ENCODE measurements around the gene VKORC1. TPM values are rescaled to one million over a fixed set of nuclear protein-coding genes. Genes with fewer than 3 reads are reported as not detected.

Gene VKORC1
- total and polyA plus RNA-seq, 2 of the 4 experiments (the other 2 are of a cell fraction): 65.2 to 317 TPM

DNA sequence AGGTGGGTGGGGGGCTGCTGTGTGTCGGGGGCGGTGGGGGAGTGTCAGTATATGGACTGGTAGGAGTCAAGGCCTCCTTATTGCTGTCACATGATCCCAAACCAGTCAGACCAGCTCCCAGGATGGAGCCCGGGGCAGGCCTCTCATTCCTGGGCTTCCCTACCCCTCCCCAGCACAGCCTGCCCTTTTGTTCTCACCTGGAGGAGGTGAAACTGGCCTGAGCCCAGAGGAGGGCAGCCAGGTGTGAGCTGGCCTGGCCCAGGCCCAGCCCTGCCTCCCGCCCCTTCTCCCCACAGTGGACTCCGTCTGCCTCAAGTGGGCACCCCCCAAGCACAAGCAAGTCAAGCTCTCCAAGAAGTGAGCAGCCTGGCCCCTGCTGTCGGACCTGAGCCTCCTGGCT lies 36.3 kb upstream of the VKORC1 start:
- Histone ChIP-seq H3K4ac (ENCODE audit: low read depth, low read length) (no peak overlapping the region), H4K20me1 (ENCODE audit: insufficient read depth, low read length) (no peaks in the 10 kb centered on the region), H4K5ac (ENCODE audit: low read depth, low read length) (no peak overlapping the region), H3K56ac (ENCODE audit: extremely low read depth, insufficient read depth, low read length) (no peak overlapping the region), H3K9ac (ENCODE audit: low read depth, low read length) (no peak overlapping the region), H3K9me3 (ENCODE audit: control insufficient read depth, insufficient read depth, low read length) (no peaks in the 10 kb centered on the region), H3K18ac (ENCODE audit: low read depth, low read length) (no peak overlapping the region), H3K4me1 (ENCODE audit: control insufficient read depth, insufficient read depth, low read length) (0 out of 2 replicates have a peak, but pooled peaks cover 3% of the 10 kb centered on the region), H3K4me3 (ENCODE audit: insufficient read depth, low read depth, low read length) (no peak overlapping the region), H2BK20ac (ENCODE audit: low read depth, low read length) (no peak overlapping the region), H3K14ac (replicated peaks; ENCODE audit: low read depth, low read length) (no peak overlapping the region), H2AK5ac (ENCODE audit: low read depth, low read length) (no peak overlapping the region), H3K4me2 (ENCODE audit: low read depth, low read length) (no peak overlapping the region), H3K36me3 (ENCODE audit: control insufficient read depth, insufficient read depth, low read length) (peaks cover 36% of the 10 kb centered on the region), H2BK120ac (ENCODE audit: low read depth, low read length) (no peak overlapping the region), H2BK5ac (ENCODE audit: low read depth, low read length, poor library complexity, severe bottlenecking) (no peak overlapping the region), H2AFZ (replicated peaks; ENCODE audit: low read length, poor library complexity) (no peak overlapping the region), H3K23ac (ENCODE audit: low read depth, low read length) (no peak overlapping the region), H3K9me1 (ENCODE audit: insufficient read depth, low read length) (peaks cover 3% of the 10 kb centered on the region), H4K8ac (ENCODE audit: low read depth in 2 of 2, low read length in 2 of 2) (no peak overlapping the region), H3K79me1 (ENCODE audit: low read depth in 1 of 2, low read length in 2 of 2) (no peaks in the 10 kb centered on the region), H2BK15ac (ENCODE audit: low read depth, low read length) (no peak overlapping the region), H2AK9ac (replicated peaks; ENCODE audit: low read depth, low read length, poor library complexity) (no peak overlapping the region), H3K27ac (ENCODE audit: insufficient read depth, low read length) (no peak overlapping the region), H4K91ac (ENCODE audit: insufficient read depth, low read depth, low read length) (no peak overlapping the region), H3K27me3 (ENCODE audit: control insufficient read depth, insufficient read depth, low read length) (no peaks in the 10 kb centered on the region; the same call in 1 of the 2 replicates)
- no CpG with 5 or more reads among the region's 6 CpGs for WGBS, 2 experiments (ENCODE audit: extremely low coverage in 2 of 2, insufficient read length in 1 of 2)
- dilution Hi-C loops (cut with HindIII; ENCODE audit: low sequenced_read_pairs, unreplicated experiment) (no loop called here), in situ Hi-C loops (cut with MboI; ENCODE audit: low sequenced_read_pairs) (no loop called here), intact Hi-C loops (cut with micrococcal nuclease) (no loop called here)
- ChIA-PET CTCF (no interaction called here), POLR2A (ENCODE audit: unreplicated experiment) (no interaction called here)
- TF ChIP-seq FOS (IDR thresholded peaks at IDR 0.05; ENCODE audit: low read depth, low read length) (no peak), CEBPB (IDR thresholded peaks at IDR 0.05; ENCODE audit: low read depth, low read length) (no peak), CTCF (conservative IDR thresholded peaks at IDR 0.05; ENCODE audit: low read depth, low read length) (no peak), NFE2L2 (IDR thresholded peaks at IDR 0.05; ENCODE audit: low read depth, low read length) (no peak), MAFK (IDR thresholded peaks at IDR 0.05; ENCODE audit: low read depth, low read length) (no peak), MAZ (IDR thresholded peaks at IDR 0.05; ENCODE audit: borderline replicate concordance, low read depth, low read length) (no peak), MXI1 (IDR thresholded peaks at IDR 0.05; ENCODE audit: borderline replicate concordance, low read depth, low read length) (no peak), RFX5 (IDR thresholded peaks at IDR 0.05; ENCODE audit: low read depth, low read length) (no peak), CHD1 (IDR thresholded peaks at IDR 0.05; ENCODE audit: low read depth, low read length) (no peak), BHLHE40 (IDR thresholded peaks at IDR 0.05; ENCODE audit: low read depth, low read length) (no peak), RCOR1 (IDR thresholded peaks at IDR 0.05; ENCODE audit: insufficient replicate concordance, low read length) (no peak), RAD21 (IDR thresholded peaks at IDR 0.05; ENCODE audit: low read length) (no peak), SMC3 (IDR thresholded peaks at IDR 0.05; ENCODE audit: low read depth, low read length) (no peak), POLR2A (IDR thresholded peaks at IDR 0.05; ENCODE audit: low read depth, low read length) (no peak)
- TF ChIP-seq, protein P1, sequence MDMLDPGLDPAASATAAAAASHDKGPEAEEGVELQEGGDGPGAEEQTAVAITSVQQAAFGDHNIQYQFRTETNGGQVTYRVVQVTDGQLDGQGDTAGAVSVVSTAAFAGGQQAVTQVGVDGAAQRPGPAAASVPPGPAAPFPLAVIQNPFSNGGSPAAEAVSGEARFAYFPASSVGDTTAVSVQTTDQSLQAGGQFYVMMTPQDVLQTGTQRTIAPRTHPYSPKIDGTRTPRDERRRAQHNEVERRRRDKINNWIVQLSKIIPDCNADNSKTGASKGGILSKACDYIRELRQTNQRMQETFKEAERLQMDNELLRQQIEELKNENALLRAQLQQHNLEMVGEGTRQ (IDR thresholded peaks at IDR 0.05; ENCODE audit: low read depth, low read length): no peak
- TF ChIP-seq, protein P2, sequence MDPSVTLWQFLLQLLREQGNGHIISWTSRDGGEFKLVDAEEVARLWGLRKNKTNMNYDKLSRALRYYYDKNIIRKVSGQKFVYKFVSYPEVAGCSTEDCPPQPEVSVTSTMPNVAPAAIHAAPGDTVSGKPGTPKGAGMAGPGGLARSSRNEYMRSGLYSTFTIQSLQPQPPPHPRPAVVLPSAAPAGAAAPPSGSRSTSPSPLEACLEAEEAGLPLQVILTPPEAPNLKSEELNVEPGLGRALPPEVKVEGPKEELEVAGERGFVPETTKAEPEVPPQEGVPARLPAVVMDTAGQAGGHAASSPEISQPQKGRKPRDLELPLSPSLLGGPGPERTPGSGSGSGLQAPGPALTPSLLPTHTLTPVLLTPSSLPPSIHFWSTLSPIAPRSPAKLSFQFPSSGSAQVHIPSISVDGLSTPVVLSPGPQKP (IDR thresholded peaks at IDR 0.05; ENCODE audit: borderline replicate concordance, low read depth, low read length): no peak
- BruUV-seq (replicated peaks): no TSS peak
- ATAC-seq (ENCODE audit: low read depth) (no peak), DNase-seq (no peak)
